NCI-H1436 (cell line): ENCODE data around the gene YIPF2.

Experiments used
- DNase-seq: peaks from one replicate; lab custom pipeline; 2025; lab: John Stamatoyannopoulos, UW

YIPF2 gene

DNA sequence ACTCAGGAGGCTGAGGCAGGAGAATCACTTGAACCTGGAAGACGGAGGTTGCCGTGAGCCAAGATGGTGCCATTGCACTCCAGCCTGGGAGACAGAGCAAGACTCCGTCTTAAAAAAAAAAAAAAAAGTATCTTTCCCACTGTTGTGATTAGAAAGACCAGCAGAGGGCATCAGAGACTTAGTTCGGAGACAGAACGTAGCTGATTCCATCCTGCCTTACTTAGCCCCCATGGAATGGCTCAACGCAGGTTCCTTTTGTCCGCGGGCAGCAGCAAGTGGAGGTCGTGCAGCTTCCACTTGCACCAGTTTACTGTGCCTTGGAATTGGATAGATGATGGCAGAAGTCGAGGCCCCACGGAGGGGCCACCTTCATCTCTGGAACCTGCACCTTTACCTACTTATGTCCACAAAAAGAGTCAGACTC is 8.2 kb upstream of the YIPF2 start:
- peak; percentile 87 for DNase-seq

DNA sequence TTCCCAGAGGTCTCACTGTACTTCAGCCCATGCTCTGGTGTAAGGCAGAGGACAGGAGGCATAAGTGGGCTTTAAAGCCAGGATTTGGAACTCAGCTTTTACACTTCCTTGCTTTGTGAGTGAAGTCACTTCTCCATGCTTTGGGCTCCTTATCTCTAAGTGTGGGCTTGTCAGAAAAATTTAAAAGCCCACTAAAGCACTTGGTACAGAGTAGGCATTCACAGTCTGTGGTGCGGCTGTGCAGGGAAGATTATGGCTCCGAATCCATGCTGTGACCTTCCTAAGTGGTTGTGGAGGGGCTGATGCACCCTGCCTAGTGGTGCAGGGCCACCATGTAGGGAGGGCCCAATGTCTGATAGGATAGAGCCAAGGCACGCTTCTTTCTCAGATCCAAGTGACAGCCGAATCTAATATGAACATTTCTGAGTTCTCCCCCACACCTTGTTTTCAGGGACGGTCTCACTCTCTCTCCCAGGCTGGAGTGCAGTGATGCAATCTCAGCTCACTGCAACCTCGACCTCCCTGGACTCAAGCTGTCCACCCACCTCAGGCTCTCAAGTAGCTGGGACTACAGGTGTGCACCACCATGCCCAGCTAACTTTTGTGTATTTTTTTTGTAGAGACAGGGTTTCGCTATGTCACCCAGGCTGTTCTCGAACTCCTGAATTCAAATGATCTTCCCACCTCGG is 7.1 kb upstream of the YIPF2 start:
- DNase-seq, result no peak

DNA sequence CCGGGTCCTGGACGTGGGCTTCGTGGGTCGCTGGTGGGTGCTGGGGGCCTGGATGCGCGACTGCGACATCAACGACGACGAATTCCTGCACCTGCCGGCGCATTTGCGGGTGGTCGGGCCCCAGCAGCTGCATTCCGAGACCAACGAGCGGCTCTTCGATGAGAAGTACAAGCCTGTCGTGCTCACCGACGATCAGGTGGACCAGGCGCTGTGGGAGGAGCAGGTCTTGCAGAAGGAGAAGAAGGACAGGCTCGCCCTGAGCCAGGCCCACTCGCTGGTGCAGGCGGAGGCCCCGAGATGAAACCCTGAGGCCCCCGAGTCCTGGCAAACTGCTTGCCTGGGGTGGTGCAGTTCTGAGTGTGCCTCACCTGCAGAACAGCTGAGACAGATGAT is 959 bp upstream of the YIPF2 start:
- DNase-seq, result no peak

DNA sequence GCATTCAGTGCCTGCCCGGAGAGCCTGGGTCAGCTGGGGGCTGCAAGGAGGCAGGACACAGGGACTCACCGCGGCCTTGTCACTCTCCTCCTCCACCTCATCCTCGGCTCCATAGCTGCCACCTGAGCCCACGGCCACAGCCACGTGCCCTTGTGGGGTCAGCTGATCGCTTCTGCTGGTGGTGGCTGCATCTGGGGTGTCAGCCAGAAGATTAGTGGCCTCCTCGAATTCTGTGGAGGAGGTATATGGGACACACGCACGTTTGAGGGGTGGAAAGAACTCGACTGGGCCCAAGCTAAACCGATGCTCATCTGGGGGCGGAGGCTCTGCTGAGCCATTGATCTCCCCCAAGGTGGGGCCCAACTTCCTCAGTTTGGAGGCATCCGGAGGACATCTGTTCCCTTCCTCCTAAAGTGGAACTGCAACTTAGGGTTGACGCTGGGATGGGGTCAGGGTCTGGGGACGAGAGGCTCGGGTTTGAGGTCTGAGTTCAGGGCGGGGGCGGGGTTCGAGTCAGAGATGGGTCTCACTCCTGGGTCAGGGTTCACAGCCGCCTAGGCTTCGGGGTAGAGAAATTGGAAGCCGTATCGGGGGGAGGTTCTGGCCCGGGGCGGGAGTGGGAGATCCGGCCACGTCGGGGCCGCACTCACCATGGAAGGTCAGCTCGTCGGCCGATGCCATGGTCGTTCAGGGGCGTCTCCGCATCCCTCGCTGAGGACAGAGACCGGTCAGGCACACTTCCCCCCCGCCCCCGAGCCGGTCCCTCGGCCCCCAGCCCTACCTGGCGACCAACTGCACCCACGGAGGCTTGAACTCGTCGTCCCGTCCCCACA is 493 bp downstream of the YIPF2 start:
- no peak for DNase-seq

- no peak for DNase-seq
These were observed 3.8 kb downstream of the YIPF2 start for GRCh38 chr19:10924597-10924996.

GRCh38 chr19:10923260-10924112 is 5.0 kb downstream of the YIPF2 start:
- DNase-seq, result no peak

- no peak for DNase-seq
These were observed 5.8 kb downstream of the YIPF2 start for GRCh38 chr19:10922638-10923014.

DNA sequence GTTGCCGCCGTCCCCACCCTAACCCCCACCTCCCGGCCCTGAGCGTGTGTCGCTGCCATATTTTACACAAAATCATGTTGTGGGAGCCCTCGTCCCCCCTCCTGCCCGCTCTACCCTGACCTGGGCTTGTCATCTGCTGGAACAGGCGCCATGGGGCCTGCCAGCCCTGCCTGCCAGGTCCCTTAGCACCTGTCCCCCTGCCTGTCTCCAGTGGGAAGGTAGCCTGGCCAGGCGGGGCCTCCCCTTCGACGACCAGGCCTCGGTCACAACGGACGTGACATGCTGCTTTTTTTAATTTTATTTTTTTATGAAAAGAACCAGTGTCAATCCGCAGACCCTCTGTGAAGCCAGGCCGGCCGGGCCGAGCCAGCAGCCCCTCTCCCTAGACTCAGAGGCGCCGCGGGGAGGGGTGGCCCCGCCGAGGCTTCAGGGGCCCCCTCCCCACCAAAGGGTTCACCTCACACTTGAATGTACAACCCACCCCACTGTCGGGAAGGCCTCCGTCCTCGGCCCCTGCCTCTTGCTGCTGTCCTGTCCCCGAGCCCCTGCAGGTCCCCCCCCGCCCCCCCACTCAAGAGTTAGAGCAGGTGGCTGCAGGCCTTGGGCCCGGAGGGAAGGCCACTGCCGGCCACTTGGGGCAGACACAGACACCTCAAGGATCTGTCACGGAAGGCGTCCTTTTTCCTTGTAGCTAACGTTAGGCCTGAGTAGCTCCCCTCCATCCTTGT is 6.4 kb downstream of the YIPF2 start:
- no peak for DNase-seq

GRCh38 chr19:10921199-10921909 is 7.1 kb downstream of the YIPF2 start:
- no peak for DNase-seq

DNA sequence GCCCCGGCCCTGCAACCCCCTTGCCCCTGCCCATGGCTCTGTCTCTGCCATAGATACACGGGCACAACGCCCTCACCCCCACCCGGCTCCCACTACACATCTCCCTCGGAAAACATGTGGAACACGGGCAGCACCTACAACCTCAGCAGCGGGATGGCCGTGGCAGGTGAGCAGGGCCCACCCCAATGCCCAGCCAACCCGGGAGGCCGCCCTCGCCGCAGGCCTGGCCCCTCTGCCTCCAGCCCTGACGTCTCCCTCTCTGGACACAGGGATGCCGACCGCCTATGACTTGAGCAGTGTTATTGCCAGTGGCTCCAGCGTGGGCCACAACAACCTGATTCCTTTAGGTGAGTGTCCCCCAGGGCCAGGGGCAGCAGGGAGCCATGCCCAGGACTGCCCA is 7.7 kb downstream of the YIPF2 start:
- DNase-seq, result no peak

- no peak for DNase-seq
These were observed 8.2 kb downstream of the YIPF2 start for GRCh38 chr19:10920288-10920655.

DNA sequence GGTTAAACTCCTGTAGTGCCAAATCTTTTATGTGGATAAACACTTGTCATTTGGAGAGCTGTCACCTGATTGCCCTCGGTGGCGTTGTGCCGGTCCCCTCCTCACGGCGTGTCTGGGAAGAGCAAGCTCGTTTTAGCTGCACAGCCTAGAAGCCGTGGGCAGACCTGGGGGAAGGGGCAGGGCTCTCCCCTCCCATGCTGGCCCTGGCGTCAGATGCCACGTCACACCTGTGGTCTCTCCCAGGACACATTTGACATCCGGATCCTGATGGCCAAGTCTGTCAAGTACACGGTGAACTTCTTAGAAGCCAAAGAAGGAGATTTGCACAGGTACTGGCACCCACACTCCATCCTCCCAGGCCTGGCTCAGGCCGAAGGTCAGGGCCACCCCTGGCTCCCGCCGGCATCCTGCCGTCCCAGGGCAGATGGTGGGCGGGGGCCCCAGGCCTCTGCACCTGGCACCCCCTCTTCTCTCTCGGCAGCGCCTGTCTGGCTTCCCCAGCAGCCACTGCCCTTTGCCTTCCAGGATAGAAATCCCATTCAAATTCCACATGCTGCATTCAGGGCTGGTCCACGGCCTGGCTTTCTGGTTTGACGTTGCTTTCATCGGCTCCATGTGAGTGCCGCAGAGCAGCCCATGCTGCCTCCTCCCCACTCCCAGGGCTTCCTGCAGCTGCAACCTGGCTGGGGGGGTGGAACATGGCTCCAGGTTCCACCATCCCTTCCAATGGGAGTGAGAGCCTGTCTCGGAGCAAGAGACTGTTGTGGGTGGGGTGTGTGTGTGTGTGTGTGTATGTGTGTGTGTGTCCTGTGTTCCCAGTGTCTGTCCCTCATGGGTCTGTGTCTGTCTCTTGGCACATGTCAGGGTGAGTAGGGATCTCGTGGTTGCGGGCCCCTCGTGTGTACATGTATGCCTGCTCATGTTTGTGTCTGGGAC is 8.8 kb downstream of the YIPF2 start:
- DNase-seq, result no peak

- no peak for DNase-seq
These were observed 10.1 kb downstream of the YIPF2 start for GRCh38 chr19:10918359-10918758.

DNA sequence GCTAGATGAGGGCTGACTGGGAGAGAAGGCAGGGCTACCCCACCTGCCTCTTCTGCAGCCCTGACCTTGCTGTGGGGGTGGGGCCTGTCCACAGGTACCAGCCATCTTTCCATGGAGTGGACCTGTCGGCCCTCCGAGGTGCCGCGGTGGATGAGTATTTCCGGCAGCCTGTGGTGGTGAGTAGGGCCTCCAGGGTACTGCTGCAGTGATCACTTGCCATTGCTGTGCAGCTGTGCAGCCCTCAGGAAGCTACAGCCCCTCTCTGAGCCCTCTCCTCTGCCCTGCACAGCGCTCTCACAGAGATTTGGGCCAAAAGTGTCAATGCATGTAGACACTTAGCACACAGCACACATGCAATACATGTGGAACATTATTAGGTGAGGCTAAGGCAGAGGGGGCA is 11.8 kb downstream of the YIPF2 start:
- DNase-seq, result no peak

- no peak for DNase-seq
These were observed 13.0 kb downstream of the YIPF2 start for GRCh38 chr19:10915130-10916091.

DNA sequence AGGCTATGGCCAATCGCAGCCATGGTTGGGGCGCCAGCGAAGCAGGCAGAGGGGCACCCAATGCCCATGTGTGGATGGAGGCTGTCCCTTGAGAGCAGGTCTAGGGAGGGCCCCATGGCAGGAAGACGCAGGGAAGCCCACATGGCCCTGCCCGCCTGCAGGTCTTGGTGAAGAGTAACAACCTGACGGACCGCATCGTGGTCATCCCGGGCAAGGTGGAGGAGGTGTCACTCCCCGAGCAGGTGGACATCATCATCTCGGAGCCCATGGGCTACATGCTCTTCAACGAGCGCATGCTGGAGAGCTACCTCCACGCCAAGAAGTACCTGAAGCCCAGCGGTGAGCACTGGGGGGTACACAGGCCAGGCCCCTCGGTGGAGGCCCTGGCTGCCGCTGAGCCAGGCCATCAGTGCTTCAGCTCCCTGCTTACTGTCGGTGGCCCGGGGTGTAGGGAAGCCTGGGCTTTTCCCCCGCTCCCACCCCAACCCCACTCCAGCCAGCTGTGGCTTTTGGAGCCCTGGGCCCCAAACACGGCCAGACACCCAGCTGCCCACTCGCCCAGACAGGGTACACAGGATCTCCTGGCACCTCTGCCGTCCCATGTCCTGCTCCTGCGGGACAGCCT is 14.6 kb downstream of the YIPF2 start:
- DNase-seq, result no peak

DNA sequence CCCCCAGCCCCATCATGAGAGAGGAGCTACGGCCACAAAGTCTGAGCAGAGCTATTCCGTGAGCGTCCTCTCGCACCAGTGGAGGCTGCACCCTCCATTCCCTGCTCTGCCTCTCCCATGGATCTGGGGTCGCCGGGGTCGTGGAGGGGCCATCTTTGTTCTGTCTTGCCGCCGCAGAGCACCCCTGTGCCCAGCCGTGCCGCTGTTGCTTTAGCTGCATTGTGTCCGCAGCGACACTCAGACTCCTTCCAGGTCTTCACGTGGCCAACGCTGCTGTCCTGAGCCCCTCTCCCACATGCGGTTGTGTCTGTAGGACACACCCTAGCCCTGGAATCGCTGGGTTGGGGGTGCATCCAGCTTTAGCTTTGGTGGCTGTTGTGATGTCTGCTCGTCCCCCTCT is 15.8 kb downstream of the YIPF2 start:
- DNase-seq, result no peak

DNA sequence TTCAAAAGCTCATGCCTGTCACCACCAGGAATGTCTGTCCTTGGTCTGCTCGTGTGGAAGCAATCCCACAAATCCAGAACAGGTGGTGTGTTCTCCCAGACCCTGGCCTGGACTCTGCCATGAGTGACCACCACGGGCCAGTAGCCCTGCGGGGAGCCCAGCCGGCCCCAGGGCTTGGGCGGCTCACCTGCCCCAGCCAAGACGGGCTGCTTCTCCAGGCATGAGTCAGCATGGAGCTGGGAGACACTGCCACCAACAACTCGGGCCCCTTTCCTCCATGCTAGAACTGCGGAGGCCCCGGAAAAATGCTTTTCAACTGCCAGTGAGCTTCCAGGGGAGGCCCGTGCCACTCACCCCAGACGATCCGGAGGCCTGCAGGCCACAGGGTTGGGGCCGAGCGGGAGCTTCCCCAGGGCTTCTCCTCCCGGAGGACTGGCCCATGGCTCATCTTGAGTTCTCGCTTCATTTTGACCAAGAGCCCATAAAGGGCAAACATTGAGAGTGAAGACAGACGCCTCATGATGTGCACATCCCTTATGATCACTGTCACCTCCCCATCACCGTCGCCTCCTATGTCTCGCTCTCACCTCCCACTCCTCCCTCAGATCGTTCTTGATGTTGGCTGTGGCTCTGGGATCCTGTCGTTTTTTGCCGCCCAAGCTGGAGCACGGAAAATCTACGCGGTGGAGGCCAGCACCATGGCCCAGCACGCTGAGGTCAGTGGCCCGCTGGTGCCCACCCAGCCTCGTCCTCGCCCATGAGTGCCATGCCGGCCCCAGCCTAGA is 16.7 kb downstream of the YIPF2 start:
- DNase-seq, result no peak
